Stomach (tissue), 9 donors: Measurements from ENCODE around the gene FNDC3B. TPM values are rescaled to one million over a fixed set of nuclear protein-coding genes. Genes with fewer than 3 reads are reported as not detected.

Experiments
- DNase-seq, 2 donors: peaks; one replicate each; pipeline versions ENCODE4 v3.0.0 to v3.0.0-alpha.2; 2013 to 2019
- H3K27ac ChIP-seq, 5 donors: fragments of 200-600 bp in 4 of 5; sonication (generic) in 4 of 5; one replicate each; pipeline ENCODE4 v1.5.1; 2013 to 2019; ENCODE audit warnings: mild to moderate bottlenecking in 1 of 5, moderate library complexity in 1 of 5
- H3K27me3 ChIP-seq, 3 donors: fragments of 200-600 bp; sonication (generic); one replicate each; pipeline ENCODE4 v1.5.1; 2017 to 2019; ENCODE audit warnings: mixed run types in 1 of 3
- H3K36me3 ChIP-seq, 4 donors: fragments of 200-600 bp; sonication (generic); 1 replicate in 3 of 4; 2 replicates in 1 of 4; pipeline ENCODE4 v1.5.1; 2016 to 2019
- H3K4me1 ChIP-seq, 4 donors: fragments of 200-600 bp; sonication (generic); one replicate each; pipeline ENCODE4 v1.5.1; 2016 to 2019
- H3K4me3 ChIP-seq, 4 donors: fragments of 200-600 bp; sonication (generic) in 3 of 4; one replicate each; pipeline ENCODE4 v1.5.1; 2016 to 2019; ENCODE audit warnings: mild to moderate bottlenecking in 1 of 4
- H3K9me3 ChIP-seq, 4 donors: fragments of 200-600 bp; sonication (generic); one replicate each; pipeline ENCODE4 v1.5.1; 2016 to 2019
- EP300 ChIP-seq: sonication (generic); formaldehyde crosslinking; IDR thresholded peaks from one replicate; pipeline ENCODE4 v1.6.1; 2017; ENCODE audit warnings: antibody characterized with exemption
- POLR2A ChIP-seq, 4 donors: fragments of 450-650 bp; IDR thresholded peaks; one replicate each; pipeline ENCODE4 v1.6.1; 2016; ENCODE audit warnings: antibody characterized with exemption in 4 of 4, control low read depth in 2 of 4, mild to moderate bottlenecking in 1 of 4, moderate library complexity in 1 of 4
- POLR2AphosphoS5 ChIP-seq, 3 donors: sonication (generic); formaldehyde crosslinking; IDR thresholded peaks; one replicate each; pipeline ENCODE4 v1.6.1; 2016; ENCODE audit warnings: antibody characterized with exemption in 3 of 3
- WGBS, 5 donors: extraction: QIAGEN DNeasy Blood & Tissue Kit in 3 of 5; methylation state at CpG; one replicate each; pipeline versions ENCODE4 v1.1.5 to v1.1.7; 2013 to 2018; 5-methylcytosine and 5-hydroxymethylcytosine counted together
- intact Hi-C: fragments of 100-400 bp; cut with DNase I; formaldehyde crosslinking; loops from one replicate; pipeline ENCODE4 v1.15.1; 2023; ENCODE audit warnings: low total_unique reads
- polyA plus RNA-seq, 3 donors: library from polyadenylated mRNA; stranded (reverse); fragments of 200-250 nt; gene quantifications; one replicate each; pipeline ENCODE4 v1.2.3, GENCODE V29; 2013
- total RNA-seq, 5 donors: library from RNA; depleted of rRNA; stranded (reverse); fragments of >200 nt; gene quantifications; one replicate each; pipeline versions ENCODE4 v1.1.0 to v1.2.3, GENCODE V29; 2014 to 2016
- TF ChIP-seq, protein P1 (sequence below), 7 experiments: fragments of 450-650 bp in 4 of 7; fragments of 200-600 bp in 3 of 7; sonication (generic) in 3 of 7; IDR thresholded peaks; one replicate each; pipeline ENCODE4 v1.5.1; 2016 to 2019; ENCODE audit warnings: antibody characterized with exemption in 7 of 7, control low read depth in 2 of 7, mild to moderate bottlenecking in 1 of 7
- donor health status: healthy with polysubstance abuse.
- donor health status: Bipolar disorder and iron deficiency.
- donor health status: healthy.

Gene FNDC3B
- total and polyA plus RNA-seq, 8 donors, result 6.0 to 229 (median 53.7) TPM

DNA sequence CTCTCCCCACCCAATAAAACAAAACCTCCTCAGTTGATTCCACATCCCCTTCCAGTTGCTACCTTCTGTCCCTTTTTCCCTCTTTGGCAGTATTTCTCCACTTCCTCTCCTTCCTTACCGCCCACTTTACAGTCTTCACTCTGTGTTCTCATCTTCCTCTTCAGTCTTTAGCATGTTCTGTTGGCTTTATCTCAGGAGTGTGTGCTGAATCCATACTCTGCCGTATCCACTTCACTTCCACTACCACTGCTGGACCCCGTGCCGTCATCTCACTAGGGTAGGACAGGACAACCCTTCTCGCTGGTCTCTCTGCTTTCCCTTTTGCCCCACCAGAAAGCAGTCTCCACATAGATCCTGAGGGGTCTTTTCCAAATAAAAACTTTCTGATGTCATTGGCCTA is 74.3 kb downstream of the FNDC3B start:
- DNase-seq, result no peak
- intact Hi-C loops, result no loop called here
- TF ChIP-seq EP300 (no peak), POLR2AphosphoS5 (IDR thresholded peaks at IDR 0.05) (no peak), POLR2A (IDR thresholded peaks at IDR 0.05) (no peak)
- TF ChIP-seq, protein P1, sequence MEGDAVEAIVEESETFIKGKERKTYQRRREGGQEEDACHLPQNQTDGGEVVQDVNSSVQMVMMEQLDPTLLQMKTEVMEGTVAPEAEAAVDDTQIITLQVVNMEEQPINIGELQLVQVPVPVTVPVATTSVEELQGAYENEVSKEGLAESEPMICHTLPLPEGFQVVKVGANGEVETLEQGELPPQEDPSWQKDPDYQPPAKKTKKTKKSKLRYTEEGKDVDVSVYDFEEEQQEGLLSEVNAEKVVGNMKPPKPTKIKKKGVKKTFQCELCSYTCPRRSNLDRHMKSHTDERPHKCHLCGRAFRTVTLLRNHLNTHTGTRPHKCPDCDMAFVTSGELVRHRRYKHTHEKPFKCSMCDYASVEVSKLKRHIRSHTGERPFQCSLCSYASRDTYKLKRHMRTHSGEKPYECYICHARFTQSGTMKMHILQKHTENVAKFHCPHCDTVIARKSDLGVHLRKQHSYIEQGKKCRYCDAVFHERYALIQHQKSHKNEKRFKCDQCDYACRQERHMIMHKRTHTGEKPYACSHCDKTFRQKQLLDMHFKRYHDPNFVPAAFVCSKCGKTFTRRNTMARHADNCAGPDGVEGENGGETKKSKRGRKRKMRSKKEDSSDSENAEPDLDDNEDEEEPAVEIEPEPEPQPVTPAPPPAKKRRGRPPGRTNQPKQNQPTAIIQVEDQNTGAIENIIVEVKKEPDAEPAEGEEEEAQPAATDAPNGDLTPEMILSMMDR (IDR thresholded peaks at IDR 0.05), result no peak
- Histone ChIP-seq H3K9me3 (no peaks in the 10 kb centered on the region), H3K27ac (peak overlapping the region in 1 of 5 donors; percentile 39), H3K4me3 (no peak overlapping the region), H3K27me3 (no peaks in the 10 kb centered on the region), H3K36me3 (peaks cover 15 to 56% (median 41%) of the 10 kb centered on the region in 4 donors), H3K4me1 (peaks cover 0 to 48% (median 22%) of the 10 kb centered on the region in 4 donors)
- 91 to 94% (median 92%) methylated on average over 5 of the region's 5 CpGs for WGBS, 5 donors

DNA sequence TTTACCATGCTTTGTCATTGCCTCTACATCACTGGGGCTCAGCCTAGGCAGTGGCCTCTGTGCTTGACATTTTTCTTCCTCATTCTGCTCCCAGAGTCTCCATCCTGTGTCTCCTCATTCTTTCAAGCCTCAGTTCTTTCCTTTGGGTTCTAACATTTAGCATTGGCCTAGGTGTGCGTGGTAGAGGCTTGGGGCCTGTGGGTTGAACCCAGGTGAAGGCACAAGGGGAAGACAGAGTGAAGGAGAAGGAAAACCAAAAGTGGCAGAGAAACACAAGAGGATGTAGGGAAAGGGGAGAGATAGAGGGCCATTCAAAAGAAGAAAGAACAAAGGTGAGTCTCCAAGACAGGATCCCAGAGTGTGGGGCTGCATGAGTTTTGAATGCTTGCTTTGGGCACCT is 75.7 kb downstream of the FNDC3B start:
- intact Hi-C loops, result no loop called here

DNA sequence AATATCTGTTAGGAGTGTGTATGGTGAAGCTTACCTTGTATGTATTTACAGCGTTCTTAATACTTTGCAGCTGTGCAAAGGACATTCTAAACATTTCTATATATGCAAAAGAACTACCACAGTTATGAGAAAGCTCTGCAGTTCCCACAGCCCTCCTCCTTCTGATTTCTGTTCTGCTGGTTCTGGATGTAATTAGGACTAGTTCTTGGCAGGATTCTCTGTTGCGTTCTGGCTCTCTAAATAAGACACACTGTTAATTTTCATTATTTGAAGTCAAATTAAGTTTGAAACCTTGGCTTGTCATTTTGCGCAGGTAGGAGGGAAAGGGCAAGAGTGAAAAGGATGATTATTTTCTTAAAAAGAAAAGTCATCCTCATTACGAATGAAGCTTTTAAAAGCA is 76.4 kb downstream of the FNDC3B start:
- 60 to 80% (median 66%) methylated on average over 4 of the region's 4 CpGs for WGBS, 5 donors
- TF ChIP-seq POLR2A (IDR thresholded peaks at IDR 0.05) (no peak), EP300 (no peak), POLR2AphosphoS5 (IDR thresholded peaks at IDR 0.05) (no peak)
- TF ChIP-seq, protein P1 (IDR thresholded peaks at IDR 0.05), result no peak
- no peak overlapping the region for H3K4me3 ChIP-seq
- H3K27me3 ChIP-seq, result no peaks in the 10 kb centered on the region
- intact Hi-C loops, result no loop called here
- DNase-seq, result peak in 1 of 2 donors; percentile 37
- no peaks in the 10 kb centered on the region for H3K9me3 ChIP-seq
- peaks cover 15 to 56% (median 44%) of the 10 kb centered on the region in 4 donors for H3K36me3 ChIP-seq
- H3K27ac ChIP-seq, result no peak overlapping the region
- peaks cover 0 to 60% (median 30%) of the 10 kb centered on the region in 4 donors for H3K4me1 ChIP-seq

More for the DNA sequence above, 75.7 kb downstream of the FNDC3B start:
- Histone ChIP-seq H3K27ac (peak overlapping the region in 1 of 5 donors; percentile 9), H3K36me3 (peaks cover 15 to 56% (median 44%) of the 10 kb centered on the region in 4 donors), H3K4me1 (peaks cover 0 to 58% (median 26%) of the 10 kb centered on the region in 4 donors), H3K9me3 (no peaks in the 10 kb centered on the region), H3K4me3 (no peak overlapping the region), H3K27me3 (no peaks in the 10 kb centered on the region)
- TF ChIP-seq POLR2AphosphoS5 (IDR thresholded peaks at IDR 0.05), result no peak
- no peak for TF ChIP-seq EP300
- TF ChIP-seq POLR2A (IDR thresholded peaks at IDR 0.05), result no peak
- TF ChIP-seq, protein P1 (IDR thresholded peaks at IDR 0.05), result no peak
- 96 to 100% (median 96%) methylated on average over 1 of the region's 1 CpG for WGBS, 5 donors
- no peak for DNase-seq

DNA sequence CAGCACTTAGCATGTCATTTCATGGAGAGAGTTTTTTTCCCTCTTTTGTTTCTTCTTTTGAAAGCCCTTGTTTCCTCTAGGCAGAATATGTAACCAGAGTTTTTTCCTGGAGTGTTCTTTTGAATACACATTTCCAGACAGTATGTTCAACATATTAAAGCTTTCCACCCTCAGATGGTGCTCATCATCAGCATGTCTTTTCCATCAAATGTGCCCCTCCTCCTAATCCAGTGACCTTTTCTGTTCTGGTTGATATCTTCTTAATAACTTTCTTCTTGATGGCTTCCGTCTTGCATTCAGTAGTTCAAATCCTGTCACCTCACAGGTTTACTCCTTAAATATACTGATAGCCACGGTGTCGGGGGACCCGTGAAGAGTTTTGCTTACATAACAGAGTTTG is 78.6 kb downstream of the FNDC3B start:
- Histone ChIP-seq H3K4me3 (no peak overlapping the region), H3K27me3 (no peaks in the 10 kb centered on the region), H3K27ac (peak overlapping the region in 1 of 5 donors; percentile 11), H3K36me3 (peaks cover 15 to 48% (median 38%) of the 10 kb centered on the region in 4 donors), H3K4me1 (peaks cover 0 to 75% (median 44%) of the 10 kb centered on the region in 4 donors), H3K9me3 (no peaks in the 10 kb centered on the region)
- no peak for DNase-seq
- 54 to 73% (median 63%) methylated on average over 4 of the region's 4 CpGs for WGBS, 5 donors
- TF ChIP-seq, protein P1 (IDR thresholded peaks at IDR 0.05), result no peak
- TF ChIP-seq EP300 (no peak), POLR2A (IDR thresholded peaks at IDR 0.05) (no peak), POLR2AphosphoS5 (IDR thresholded peaks at IDR 0.05) (no peak)
- intact Hi-C loops, result no loop called here
